GM12878 (cell line): Measurements from ENCODE around the gene SLC6A1. TPM values are rescaled to one million over a fixed set of nuclear protein-coding genes. Genes with fewer than 3 reads are reported as not detected.

Experiments used
- ATAC-seq: fragments of 200-7000 bp; cut with Tn5 transposase; 3 replicates; pipeline ENCODE4 v1.9.1; 2020; ENCODE audit warnings: mild to moderate bottlenecking, moderate library complexity
- BruUV-seq: library from RNA; stranded (reverse); fragments of 400-500 nt; replicated peaks from 2 replicates; lab custom pipeline; 2021; lab: Mats Ljungman, UMichigan
- CTCF ChIA-PET: fragments of 300-600 bp; sonication (Branson Sonifier 250); formaldehyde crosslinking; extraction: SDS; loops from one replicate; lab custom pipeline; 2021; ENCODE audit warnings: inconsistent platforms; lab: Yijun Ruan, JAX
- POLR2A ChIA-PET: fragments of 350-600 bp; formaldehyde crosslinking; extraction: SDS; loops from one replicate; lab custom pipeline; 2021; ENCODE audit warnings: inconsistent platforms; lab: Charles Lee
- RAD21 ChIA-PET: fragments of 300-600 bp; sonication (Branson Sonifier 250); formaldehyde crosslinking; loops from one replicate; lab custom pipeline; 2023; ENCODE audit warnings: antibody characterized with exemption; ENCODE audit not compliant: unreplicated experiment; lab: Charles Lee
- SMC1A ChIA-PET: fragments of 300-600 bp; sonication (Branson Sonifier 250); formaldehyde crosslinking; loops from one replicate; lab custom pipeline; 2023; ENCODE audit not compliant: unreplicated experiment, uncharacterized antibody; lab: Charles Lee
- DNase-seq: peaks from one replicate; pipeline ENCODE4 v3.0.0-alpha.2; 2011; ENCODE audit warnings: low read depth, low spot score
- FAIRE-seq: peaks from 3 replicates; lab custom pipeline; 2011; peaks lifted over from hg19 to GRCh38; lab: Jason Lieb, UNC
- H2AFZ ChIP-seq: 2 replicates; pipeline ENCODE4 v1.6.0; 2011; ENCODE audit warnings: low read depth, low read length, control low read depth; ENCODE audit not compliant: control insufficient read depth
- H3K27ac ChIP-seq: 2 replicates; pipeline ENCODE4 v1.5.1; 2011; ENCODE audit warnings: control low read depth; ENCODE audit not compliant: control insufficient read depth, insufficient read depth
- H3K27me3 ChIP-seq, 2 experiments: replicated peaks in 1 of 2; 2 replicates each; pipeline versions ENCODE4 v1.6.0 to v1.6.1; 2011; ENCODE audit warnings: low read length in 1 of 2; ENCODE audit not compliant: control insufficient read depth in 2 of 2, insufficient read depth in 2 of 2
- H3K36me3 ChIP-seq, 2 experiments: 2 replicates each; pipeline ENCODE4 v1.5.1; 2011; ENCODE audit warnings: low read length in 1 of 2; ENCODE audit not compliant: control insufficient read depth in 2 of 2, insufficient read depth in 2 of 2
- H3K4me1 ChIP-seq: 2 replicates; pipeline ENCODE4 v1.6.1; 2011; ENCODE audit warnings: mild to moderate bottlenecking, low read length, moderate library complexity, mixed read lengths; ENCODE audit not compliant: control insufficient read depth, insufficient read depth
- H3K4me2 ChIP-seq: 2 replicates; pipeline ENCODE4 v1.6.0; 2011; ENCODE audit warnings: control low read depth; ENCODE audit not compliant: control insufficient read depth, insufficient read depth
- H3K4me3 ChIP-seq: fragments of 200-600 bp; sonication (generic); 2 replicates; pipeline ENCODE4 v1.5.1; 2016
- H3K79me2 ChIP-seq: 2 replicates; pipeline ENCODE4 v1.6.0; 2011; ENCODE audit warnings: low read length; ENCODE audit not compliant: control insufficient read depth, insufficient read depth
- H3K9ac ChIP-seq: 2 replicates; pipeline ENCODE4 v1.8.0; 2011; ENCODE audit warnings: low read length, control low read depth, mixed read lengths; ENCODE audit not compliant: control insufficient read depth, insufficient read depth
- H3K9me3 ChIP-seq: replicated peaks from 3 replicates; pipeline ENCODE4 v1.5.1; 2011; ENCODE audit warnings: mild to moderate bottlenecking, low read length; ENCODE audit not compliant: control insufficient read depth, insufficient read depth
- H4K20me1 ChIP-seq: 2 replicates; pipeline ENCODE4 v1.6.0; 2011; ENCODE audit not compliant: control insufficient read depth, insufficient read depth
- BACH1 ChIP-seq: fragments of 450-650 bp; IDR thresholded peaks from 2 replicates; pipeline ENCODE4 v1.6.1; 2017; ENCODE audit warnings: mild to moderate bottlenecking, borderline replicate concordance
- BCL11A ChIP-seq: IDR thresholded peaks from 2 replicates; pipeline ENCODE4 v1.6.1; 2011; ENCODE audit warnings: low read depth, low read length
- BMI1 ChIP-seq: fragments of 450-650 bp; IDR thresholded peaks from 2 replicates; pipeline ENCODE4 v1.6.1; 2016; ENCODE audit warnings: mild to moderate bottlenecking, moderate library complexity, borderline replicate concordance
- CBX5 ChIP-seq: sonication (generic); IDR thresholded peaks from 2 replicates; pipeline ENCODE4 v1.6.1; 2016; ENCODE audit warnings: low read depth, moderate library complexity, mild to moderate bottlenecking, inconsistent platforms
- CEBPB ChIP-seq, 2 experiments: fragments of 150-350 bp in 1 of 2; IDR thresholded peaks; 2 replicates each; pipeline ENCODE4 v1.6.1; 2012 to 2014; ENCODE audit warnings: low read depth in 2 of 2, low read length in 2 of 2, borderline replicate concordance in 1 of 2, inconsistent platforms in 1 of 2
- EGR1 ChIP-seq, 2 experiments: IDR thresholded peaks; 1 replicate in 1 of 2; 2 replicates in 1 of 2; pipeline ENCODE4 v1.6.1; 2011 to 2012; ENCODE audit warnings: low read depth in 2 of 2, low read length in 2 of 2, borderline replicate concordance in 1 of 2, mild to moderate bottlenecking in 1 of 2, moderate library complexity in 1 of 2
- ETV6 ChIP-seq, 2 experiments: fragments of 450-650 bp in 1 of 2; IDR thresholded peaks in 1 of 2; conservative IDR thresholded peaks in 1 of 2; 2 replicates each; pipeline ENCODE4 v1.6.1; 2014; ENCODE audit warnings: antibody characterized with exemption in 1 of 2, borderline replicate concordance in 1 of 2, low read depth in 1 of 2, mild to moderate bottlenecking in 1 of 2, moderate library complexity in 1 of 2
- FOXM1 ChIP-seq: IDR thresholded peaks from 2 replicates; pipeline ENCODE4 v1.6.1; 2012; ENCODE audit warnings: low read depth, mild to moderate bottlenecking, inconsistent platforms, low read length, moderate library complexity
- MEF2B ChIP-seq: fragments of 450-650 bp; IDR thresholded peaks from 2 replicates; pipeline ENCODE4 v1.6.1; 2018; ENCODE audit warnings: mild to moderate bottlenecking, moderate library complexity; ENCODE audit not compliant: partially characterized antibody, poor library complexity, severe bottlenecking
- MYC ChIP-seq: IDR thresholded peaks from 2 replicates; pipeline ENCODE4 v1.6.1; 2011; ENCODE audit warnings: mild to moderate bottlenecking, low read length, moderate library complexity, inconsistent platforms; ENCODE audit not compliant: insufficient read depth, insufficient replicate concordance, insufficient read length, severe bottlenecking
- NBN ChIP-seq: fragments of 450-650 bp; IDR thresholded peaks from 2 replicates; pipeline ENCODE4 v1.6.1; 2016
- PAX8 ChIP-seq: fragments of 450-650 bp; IDR thresholded peaks from 2 replicates; pipeline ENCODE4 v1.6.1; 2017; ENCODE audit warnings: mild to moderate bottlenecking, moderate library complexity
- SMAD1 ChIP-seq: fragments of 450-650 bp; IDR thresholded peaks from 2 replicates; pipeline ENCODE4 v1.6.1; 2018; ENCODE audit warnings: mild to moderate bottlenecking, low read depth; ENCODE audit not compliant: partially characterized antibody
- TARDBP ChIP-seq: IDR thresholded peaks from 2 replicates; pipeline ENCODE4 v1.6.1; 2016; ENCODE audit warnings: borderline replicate concordance
- ZNF207 ChIP-seq: fragments of 450-650 bp; IDR thresholded peaks from 2 replicates; pipeline ENCODE4 v1.6.1; 2014; ENCODE audit warnings: antibody characterized with exemption, mild to moderate bottlenecking, borderline replicate concordance
- ZNF274 ChIP-seq: IDR thresholded peaks from one replicate; pipeline ENCODE4 v1.8.0; 2011; ENCODE audit not compliant: insufficient read length, insufficient read depth
- WGBS: methylation state at CpG from one replicate; pipeline ENCODE4 v1.1.6; 2016; ENCODE audit warnings: low lambda C conversion rate; ENCODE audit not compliant: insufficient replicate concordance, insufficient coverage; ENCODE audit errors: missing lambda C conversion rate; 5-methylcytosine and 5-hydroxymethylcytosine counted together
- in situ Hi-C: fragments of 300-500 bp; cut with MboI; formaldehyde crosslinking; loops from 9 replicates; pipeline ENCODE4 v1.14.3; 2018; ENCODE audit warnings: mixed read lengths
- intact Hi-C: fragments of 100-400 bp; cut with micrococcal nuclease; formaldehyde crosslinking; loops from one replicate; pipeline ENCODE4 v1.14.2; 2022; ENCODE audit not compliant: unreplicated experiment
- polyA plus RNA-seq, 11 experiments: library from polyadenylated mRNA; depleted of rRNA in 4 of 11; unstranded in 6 of 11; stranded (reverse) in 5 of 11; fragments of >200 nt; fragmentation: Nextera tagmentation in 4 of 11; fragmentation: Illumina TruSeq in 1 of 11; extraction: Ambion mirVana in 4 of 11; extraction: Trizol in 1 of 11; gene quantifications; 1 replicate in 1 of 11; 2 replicates in 10 of 11; pipeline versions ENCODE4 v1.2.1 to v1.2.3, GENCODE V29; 2011 to 2016; ENCODE audit warnings: inconsistent platforms in 2 of 11, missing spikeins in 2 of 11, low read depth in 1 of 11
- total RNA-seq, 4 experiments: library from RNA; depleted of rRNA in 3 of 4; stranded (reverse); fragments of >200 nt in 3 of 4; fragmentation: Illumina TruSeq in 1 of 4; extraction: Trizol in 1 of 4; gene quantifications; 2 replicates each; pipeline versions ENCODE4 v1.2.1 to v1.2.3, GENCODE V29; 2013 to 2021
- TF ChIP-seq, protein P1 (sequence below): fragments of 450-650 bp; IDR thresholded peaks from 2 replicates; pipeline ENCODE4 v1.6.1; 2018; ENCODE audit warnings: borderline replicate concordance, mild to moderate bottlenecking; ENCODE audit not compliant: partially characterized antibody

Gene SLC6A1
- total and polyA plus RNA-seq, 10 of the 15 experiments (the other 5 are each of a cell fraction or from before 2014, with no cell fraction given), result not detected

GRCh38 chr3:11037241-11037873 lies 44.8 kb downstream of the SLC6A1 start:
- TF ChIP-seq ZNF207 (no peak), EGR1 (IDR thresholded peaks at IDR 0.05; ENCODE audit: borderline replicate concordance in 1 of 2, low read depth in 2 of 2, low read length in 2 of 2) (no peak), NBN (no peak), FOXM1 (no peak), MYC (no peak), ETV6 (conservative IDR thresholded peaks at IDR 0.05 in 1 of 2, IDR thresholded peaks at IDR 0.05 in 1 of 2; ENCODE audit: borderline replicate concordance in 1 of 2, low read depth in 1 of 2) (no peak), SMAD1 (no peak), CBX5 (no peak), BACH1 (no peak), ZNF274 (no peak), MEF2B (no peak), TARDBP (no peak), PAX8 (no peak), BMI1 (no peak), BCL11A (no peak), CEBPB (IDR thresholded peaks at IDR 0.05; ENCODE audit: borderline replicate concordance in 1 of 2, low read depth in 2 of 2, low read length in 2 of 2) (no peak)
- TF ChIP-seq, protein P1, sequence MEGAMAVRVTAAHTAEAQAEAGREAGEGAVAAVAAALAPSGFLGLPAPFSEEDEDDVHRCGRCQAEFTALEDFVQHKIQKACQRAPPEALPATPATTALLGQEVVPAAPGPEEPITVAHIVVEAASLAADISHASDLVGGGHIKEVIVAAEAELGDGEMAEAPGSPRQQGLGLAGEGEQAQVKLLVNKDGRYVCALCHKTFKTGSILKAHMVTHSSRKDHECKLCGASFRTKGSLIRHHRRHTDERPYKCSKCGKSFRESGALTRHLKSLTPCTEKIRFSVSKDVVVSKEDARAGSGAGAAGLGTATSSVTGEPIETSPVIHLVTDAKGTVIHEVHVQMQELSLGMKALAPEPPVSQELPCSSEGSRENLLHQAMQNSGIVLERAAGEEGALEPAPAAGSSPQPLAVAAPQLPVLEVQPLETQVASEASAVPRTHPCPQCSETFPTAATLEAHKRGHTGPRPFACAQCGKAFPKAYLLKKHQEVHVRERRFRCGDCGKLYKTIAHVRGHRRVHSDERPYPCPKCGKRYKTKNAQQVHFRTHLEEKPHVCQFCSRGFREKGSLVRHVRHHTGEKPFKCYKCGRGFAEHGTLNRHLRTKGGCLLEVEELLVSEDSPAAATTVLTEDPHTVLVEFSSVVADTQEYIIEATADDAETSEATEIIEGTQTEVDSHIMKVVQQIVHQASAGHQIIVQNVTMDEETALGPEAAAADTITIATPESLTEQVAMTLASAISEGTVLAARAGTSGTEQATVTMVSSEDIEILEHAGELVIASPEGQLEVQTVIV, result no peak
- WGBS, result 31% methylated on average over 24 of the region's 24 CpGs
- DNase-seq (no peak), FAIRE-seq (no peak), ATAC-seq (no peak)
- ChIA-PET RAD21 (no interaction called here), CTCF (no interaction called here), SMC1A (no interaction called here), POLR2A (no interaction called here)
- Histone ChIP-seq H3K9ac (no peak overlapping the region), H3K4me1 (no peaks in the 10 kb centered on the region), H4K20me1 (no peaks in the 10 kb centered on the region), H3K27me3 (peaks cover 0 to 2% of the 10 kb centered on the region in 2 experiments; a peak in 3 of 4 replicates), H3K36me3 (no peaks in the 10 kb centered on the region), H3K9me3 (no peaks in the 10 kb centered on the region), H3K4me2 (no peak overlapping the region), H3K27ac (no peak overlapping the region), H3K79me2 (no peaks in the 10 kb centered on the region), H2AFZ (no peak overlapping the region), H3K4me3 (no peak overlapping the region)
- in situ Hi-C loops, result no loop called here
- no TSS peak for BruUV-seq
- intact Hi-C loops, result no loop called here
